Dedifferentiated amniotic fluid mesenchymal stem cell (primary cell): ENCODE measurements around the gene VWA1.
"Not testable (repeated sequence)": the region's sequence is repeated elsewhere in the genome, so short reads cannot be mapped to it uniquely, and the experiment has no call there.

Source experiments
- DNase-seq: peaks from one replicate; pipeline ENCODE4 v3.0.0-alpha.2; 2016; ENCODE audit errors: extremely low spot score

VWA1 gene

DNA sequence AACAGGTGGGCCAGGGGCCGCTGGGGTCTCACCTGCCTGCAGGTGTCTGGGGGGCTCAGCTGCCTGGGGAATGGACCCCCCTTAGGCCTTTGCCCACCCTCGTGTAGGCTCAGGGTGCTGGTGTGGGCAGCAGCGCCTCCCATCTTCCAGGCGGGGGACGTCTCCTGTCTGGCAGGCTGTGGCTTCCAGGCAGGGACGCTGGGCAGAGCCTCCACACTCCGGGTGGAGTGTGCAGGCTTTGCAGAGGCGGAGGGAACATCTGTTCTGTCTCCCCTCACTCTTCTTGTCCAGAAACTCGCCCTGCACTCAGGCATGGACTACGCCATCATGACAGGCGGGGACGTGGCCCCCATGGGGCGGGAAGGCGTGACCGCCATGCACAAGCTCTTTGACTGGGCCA is 20.4 kb downstream of the VWA1 start:
- not testable (repeated sequence) for DNase-seq

DNA sequence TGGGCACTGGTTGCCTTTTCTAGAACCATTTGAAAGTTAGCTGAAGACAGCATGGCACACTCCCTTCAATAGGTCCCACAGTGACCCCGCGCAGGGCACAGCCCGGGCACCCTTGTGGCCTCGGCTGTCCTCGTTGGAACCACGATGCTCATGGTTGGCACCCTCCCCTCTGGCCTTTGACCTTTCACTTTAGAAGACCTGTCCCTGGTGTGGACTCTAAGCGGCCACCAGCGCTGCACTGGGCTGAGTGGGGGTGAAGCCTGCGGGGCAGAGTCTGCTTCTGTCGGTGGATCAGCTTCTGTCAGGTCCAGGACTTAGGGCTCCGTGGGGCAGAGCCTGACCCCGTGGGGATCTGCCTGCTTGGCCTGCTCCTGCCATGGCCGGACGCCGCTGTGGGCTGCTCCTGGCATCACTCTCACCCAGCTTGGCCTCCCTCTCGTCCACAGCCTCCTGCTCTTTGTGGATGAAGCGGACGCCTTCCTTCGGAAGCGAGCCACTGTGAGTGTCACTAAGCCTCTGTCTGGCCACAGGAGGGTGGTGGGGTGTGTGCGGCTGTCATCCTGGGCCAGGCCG is 21.3 kb downstream of the VWA1 start:
- not testable (repeated sequence) for DNase-seq

DNA sequence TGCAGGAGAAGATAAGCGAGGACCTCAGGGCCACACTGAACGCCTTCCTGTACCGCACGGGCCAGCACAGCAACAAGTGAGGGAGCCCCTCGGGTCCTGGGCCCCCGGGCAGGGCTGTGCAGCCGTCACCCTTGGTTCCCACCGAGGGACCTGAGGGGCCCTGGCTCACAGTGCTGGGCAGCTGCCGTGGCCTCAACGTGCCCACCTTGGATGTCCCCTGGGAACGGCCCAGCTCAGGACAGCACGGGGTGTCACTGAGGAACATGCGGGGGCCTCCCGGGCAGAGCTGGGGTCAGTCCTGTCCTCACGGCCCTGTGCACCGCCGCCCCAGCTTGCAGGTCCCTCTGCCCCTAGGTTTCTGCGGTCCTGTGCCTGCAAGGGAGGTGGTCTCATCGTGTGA is 23.7 kb downstream of the VWA1 start:
- not testable (repeated sequence) for DNase-seq

DNA sequence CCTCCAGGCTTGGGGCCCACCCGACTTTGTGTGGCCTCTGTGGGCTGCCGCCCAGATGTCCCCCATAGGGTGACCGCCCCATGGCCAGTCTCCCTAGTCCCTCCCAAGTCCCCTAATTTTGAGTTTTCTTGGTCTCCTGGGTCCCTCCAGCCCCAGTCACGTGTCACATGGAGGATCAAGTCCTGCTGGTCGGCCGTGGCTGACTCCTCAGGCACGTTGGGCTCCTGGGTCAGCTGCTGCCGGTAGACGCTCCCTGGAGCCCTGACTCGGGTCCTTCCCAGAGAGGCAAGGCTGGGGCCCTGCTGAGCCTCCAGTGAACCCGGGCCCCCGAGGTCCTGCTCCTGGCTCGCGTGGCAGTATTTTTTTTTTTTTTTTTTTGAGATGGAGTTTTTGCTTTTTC is 24.2 kb downstream of the VWA1 start:
- not testable (repeated sequence) for DNase-seq

DNA sequence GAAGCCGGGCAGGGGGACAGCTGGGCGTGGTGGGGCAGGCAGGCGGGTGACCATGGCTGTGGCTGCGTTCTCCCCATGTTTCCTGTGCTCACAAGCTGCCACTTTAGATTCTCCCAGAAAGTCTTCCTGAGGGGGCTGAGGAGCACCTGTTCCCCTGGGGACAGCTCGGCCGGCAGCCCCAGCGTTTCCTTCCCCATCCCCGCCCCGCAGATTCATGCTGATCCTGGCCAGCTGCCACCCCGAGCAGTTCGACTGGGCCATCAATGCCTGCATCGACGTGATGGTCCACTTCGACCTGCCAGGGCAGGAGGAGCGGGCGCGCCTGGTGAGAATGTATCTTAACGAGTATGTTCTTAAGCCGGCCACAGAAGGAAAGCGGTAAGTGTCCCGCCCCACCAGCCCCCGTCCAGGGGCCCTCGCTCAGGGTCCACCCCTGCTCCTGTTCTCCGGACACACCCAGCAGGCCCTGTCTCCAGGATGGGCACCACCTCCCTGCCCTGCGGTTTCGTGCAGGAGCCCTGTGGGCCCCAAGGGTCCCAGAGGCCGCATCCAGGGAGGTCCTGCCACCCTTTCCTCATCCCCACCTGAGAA is 25.1 kb downstream of the VWA1 start:
- no peak for DNase-seq

DNA sequence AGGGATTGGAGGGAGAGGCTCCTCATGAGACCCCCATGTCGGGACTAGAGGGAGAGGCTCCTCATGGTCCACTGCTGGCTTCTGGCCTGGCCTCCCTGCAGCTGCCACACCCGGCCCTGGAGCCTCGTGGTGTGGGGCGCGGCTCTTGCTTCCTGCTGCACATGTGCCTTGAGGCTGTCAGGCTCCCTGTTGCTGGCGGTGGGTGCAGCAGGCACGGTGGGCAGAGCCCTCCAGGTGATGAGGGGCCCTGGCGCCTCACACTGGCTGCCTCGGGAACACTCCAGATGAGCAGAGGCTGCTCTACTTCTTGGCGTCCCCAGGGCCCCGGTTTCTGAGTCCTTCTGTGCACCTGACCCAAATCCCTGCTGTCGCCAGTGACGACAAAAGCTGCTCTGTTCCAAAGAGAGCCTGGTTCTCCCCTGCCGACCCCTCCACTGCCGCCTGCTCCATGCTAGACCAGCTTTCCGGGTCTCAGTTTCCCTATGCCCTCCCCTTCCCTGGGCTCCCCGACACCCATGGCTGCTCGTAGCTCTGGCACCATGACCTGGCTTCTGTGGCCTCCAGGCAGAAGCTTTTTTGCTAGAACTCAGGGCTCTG is 26.3 kb downstream of the VWA1 start:
- no peak for DNase-seq

DNA sequence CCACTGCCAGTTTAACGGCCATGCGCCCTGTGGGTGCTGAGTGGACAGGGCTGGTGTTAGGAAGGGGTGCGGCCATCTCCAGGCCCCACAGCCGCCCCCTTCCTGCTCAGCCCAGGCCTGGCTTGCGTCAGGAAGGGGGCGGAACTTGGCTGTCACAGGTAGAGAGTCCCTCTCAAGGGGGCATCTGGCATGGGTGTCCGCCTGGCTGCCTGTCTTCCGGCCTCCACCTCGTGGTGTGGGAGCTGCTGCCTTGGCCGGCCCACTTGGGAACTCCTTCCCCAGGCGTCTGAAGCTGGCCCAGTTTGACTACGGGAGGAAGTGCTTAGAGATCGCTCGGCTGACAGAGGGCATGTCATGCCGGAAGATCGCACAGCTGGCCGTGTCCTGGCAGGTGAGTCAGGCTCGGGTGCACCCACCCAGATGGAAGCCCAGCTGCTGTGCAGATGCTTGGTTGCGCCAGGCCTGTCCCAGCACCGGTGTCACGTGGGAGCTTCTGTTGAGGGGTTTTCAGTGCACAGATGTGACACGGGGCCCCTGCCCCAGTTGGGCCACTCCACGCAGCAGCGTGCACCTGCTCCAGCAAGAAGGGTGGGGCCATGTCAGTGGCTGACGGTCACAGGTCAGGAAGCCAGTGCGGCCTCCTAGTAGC is 27.0 kb downstream of the VWA1 start:
- no peak for DNase-seq

DNA sequence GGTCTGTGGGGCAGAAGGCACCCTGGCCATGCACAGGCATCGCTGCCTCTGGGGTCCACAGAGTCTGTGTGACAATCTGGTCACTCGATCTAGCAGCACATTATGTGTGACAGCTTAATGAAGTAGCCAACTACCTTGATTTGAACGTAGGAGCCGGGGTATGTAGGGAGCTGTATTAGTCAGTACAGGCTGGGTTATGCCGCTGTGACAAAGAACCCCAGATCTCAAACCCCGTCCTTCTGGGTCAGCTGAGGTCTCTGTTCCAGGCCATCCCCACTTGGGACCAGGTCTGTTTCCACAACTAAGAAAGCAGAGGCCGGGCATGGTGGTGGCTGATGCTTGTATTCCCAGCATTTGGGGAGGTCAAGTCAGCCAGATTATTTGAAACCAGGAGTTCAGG is 27.8 kb downstream of the VWA1 start:
- DNase-seq: no peak

DNA sequence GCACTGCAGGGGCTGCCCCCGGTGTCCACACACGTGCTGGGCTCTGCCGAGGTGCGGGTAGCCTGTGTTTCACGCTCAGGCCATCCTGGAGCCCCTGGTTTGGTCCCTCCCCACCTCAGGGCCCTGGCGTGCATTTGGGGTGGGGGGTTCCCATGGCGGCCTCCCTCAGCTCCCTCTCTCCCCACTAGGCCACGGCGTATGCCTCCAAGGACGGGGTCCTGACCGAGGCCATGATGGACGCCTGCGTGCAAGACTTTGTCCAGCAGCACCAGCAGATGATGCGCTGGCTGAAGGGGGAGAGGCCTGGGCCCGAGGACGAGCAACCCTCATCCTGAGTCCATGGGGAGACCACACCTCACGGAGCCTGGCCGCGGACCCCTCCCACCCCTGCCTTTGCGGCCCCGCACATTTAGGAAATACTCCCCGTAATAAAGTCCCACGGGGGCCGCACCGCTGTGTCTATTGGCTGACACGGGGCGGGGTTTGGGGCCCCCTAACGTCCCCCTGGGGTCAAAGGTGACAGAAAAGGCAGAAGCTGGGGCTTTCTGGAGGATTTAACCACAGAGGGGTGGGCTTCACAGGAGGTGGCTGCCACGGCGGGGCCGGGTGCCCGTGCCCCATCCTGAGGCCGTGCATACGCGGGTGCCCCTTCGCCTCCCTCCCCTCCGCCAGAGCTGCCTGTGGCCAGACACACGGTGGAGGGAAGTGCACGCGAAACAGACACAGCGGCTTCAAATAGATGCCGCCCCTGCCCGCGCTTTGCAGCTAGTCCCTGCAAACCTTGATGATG is 32.9 kb downstream of the VWA1 start:
- DNase-seq: not testable (repeated sequence)

DNA sequence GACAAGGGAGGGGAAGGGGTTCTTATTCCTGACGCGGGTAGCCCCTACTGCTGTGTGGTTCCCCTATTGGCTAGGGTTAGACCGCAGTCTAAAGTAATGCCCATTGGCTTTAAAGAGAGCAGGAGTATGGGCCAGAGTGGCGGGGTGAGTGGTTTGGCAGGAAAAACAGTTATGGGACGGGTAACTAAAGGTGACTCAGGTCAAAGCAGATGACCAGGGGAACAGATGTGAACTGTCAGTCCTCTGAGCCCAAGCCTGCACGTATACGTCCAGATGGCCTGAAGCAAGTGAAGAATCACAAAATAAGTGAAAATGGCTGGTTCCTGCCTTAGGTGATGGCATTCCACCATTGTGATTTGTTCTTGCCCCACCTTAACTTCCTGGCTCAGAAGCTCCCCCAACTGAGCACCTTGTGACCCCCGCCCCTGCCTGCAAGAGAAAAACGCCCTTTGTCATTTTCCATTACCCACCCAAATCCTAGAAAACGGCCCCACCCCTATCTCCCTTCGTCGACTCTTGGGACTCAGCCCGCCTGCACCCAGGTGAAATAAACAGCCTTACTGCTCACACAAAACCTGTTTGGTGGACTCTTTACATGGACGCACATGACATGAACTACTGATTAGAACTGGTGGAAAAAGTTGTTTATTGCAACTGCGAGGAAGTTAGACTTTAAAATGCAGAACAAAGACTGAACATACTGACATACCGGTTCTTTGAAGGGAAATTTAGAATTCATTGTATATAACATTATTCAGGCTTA is 35.3 kb downstream of the VWA1 start:
- no peak for DNase-seq

DNA sequence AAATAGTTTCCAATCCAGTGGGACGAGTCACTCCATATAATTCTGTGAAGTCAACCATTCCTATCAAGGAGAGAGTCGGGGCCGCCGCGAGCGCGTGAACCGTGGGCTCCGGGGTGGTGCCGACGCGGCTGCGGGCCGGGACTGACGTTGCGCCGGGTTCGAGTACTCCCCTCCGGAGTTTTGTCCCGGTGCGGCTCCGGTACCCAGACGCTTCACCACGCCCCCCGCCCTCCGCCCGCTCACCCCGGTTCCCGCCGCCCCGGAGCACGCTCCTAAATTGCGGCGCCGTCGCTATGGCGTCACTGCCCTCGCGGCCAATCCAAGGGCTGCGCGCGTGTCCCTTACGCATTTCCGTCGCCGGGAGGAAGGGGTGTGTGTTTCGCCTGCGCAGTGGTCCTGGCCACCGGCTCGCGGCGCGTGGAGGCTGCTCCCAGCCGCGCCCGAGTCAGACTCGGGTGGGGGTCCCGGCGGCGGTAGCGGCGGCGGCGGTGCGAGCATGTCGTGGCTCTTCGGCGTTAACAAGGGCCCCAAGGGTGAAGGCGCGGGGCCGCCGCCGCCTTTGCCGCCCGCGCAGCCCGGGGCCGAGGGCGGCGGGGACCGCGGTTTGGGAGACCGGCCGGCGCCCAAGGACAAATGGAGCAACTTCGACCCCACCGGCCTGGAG is 36.0 kb downstream of the VWA1 start, which contains the start of gene ATAD3B:
Gene ATAD3B, plus strand, starts transcription at position 377 of the 664 bp plus-strand sequence. Its CDS starts 120 bp downstream, at position 497.
- peak; percentile 86 for DNase-seq

DNA sequence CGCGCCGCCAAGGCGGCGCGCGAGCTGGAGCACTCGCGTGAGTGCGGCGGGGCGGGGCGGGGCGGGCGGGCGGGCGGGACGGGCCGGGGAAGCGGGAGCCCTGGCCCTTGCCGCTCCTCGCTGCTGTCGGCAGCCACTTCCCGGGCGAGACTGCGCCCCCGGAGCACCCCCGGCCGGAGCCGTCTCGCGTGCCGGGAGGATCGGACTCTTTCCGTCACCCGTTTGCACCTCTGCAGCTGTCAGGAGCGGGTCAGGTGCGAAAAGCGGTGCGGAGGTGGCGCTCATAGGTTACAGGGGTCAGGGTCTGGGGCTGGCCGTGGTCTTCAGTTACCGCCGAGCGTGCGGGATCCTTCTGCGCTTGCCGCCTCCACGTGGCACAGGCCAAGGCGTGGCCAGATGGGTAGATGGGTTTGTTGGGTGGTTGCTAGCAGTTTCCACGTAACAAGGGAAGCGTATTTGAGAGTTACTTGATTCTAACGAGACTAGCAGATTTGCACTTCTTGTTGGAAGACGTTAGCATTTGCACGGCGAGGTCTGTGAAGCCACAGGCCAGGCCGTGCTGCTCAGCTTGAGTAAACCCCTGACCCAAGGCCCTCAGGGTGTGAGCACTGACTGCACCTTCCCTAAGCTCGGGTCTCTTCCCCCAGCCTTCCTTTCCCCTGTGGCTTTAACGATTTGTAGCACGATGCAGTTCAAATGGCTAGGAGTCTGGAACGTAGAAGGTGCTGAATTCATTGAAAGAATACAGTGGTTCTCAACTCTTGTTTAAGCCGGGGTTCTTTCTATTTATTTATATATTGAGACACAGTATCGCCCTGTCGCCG is 36.8 kb downstream of the VWA1 start:
- not testable (repeated sequence) for DNase-seq

DNA sequence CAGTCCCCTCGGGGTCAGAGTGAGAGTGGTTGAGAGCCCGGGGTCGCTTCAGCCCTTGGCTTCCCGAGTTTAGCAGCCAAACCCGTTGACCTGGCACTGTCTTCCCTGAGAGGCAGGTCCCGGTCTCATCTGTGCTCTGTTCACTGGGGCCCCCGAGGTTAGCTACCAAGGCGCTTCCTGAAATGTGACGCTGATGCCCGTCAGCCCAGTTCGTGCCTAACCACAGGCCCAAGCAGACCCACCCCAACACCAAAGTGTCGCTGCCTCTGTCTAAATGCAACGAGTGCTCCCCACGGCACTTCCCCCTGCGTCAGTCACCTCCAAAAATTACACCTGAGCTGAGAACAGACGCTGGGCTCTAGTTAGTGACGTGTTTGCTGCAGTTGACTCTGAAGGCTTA is 40.5 kb downstream of the VWA1 start:
- not testable (repeated sequence) for DNase-seq

DNA sequence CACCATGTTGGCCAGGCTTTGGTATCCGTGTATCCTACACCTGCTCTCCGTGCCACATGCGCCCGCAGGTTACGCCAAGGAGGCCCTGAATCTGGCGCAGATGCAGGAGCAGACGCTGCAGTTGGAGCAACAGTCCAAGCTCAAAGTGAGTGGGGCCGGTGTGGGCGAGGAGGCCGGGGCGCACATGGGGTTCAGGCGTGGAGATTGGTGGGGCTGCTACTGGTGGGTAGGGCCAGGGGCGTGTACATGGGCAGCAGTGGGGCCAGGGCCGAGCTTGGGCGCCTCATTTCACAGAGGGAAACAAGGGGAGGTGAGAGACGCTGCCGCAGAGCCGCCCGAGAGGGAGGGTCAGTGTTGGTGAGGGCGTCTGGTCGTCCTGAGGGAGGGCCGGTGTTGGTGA is 41.7 kb downstream of the VWA1 start:
- no peak for DNase-seq

DNA sequence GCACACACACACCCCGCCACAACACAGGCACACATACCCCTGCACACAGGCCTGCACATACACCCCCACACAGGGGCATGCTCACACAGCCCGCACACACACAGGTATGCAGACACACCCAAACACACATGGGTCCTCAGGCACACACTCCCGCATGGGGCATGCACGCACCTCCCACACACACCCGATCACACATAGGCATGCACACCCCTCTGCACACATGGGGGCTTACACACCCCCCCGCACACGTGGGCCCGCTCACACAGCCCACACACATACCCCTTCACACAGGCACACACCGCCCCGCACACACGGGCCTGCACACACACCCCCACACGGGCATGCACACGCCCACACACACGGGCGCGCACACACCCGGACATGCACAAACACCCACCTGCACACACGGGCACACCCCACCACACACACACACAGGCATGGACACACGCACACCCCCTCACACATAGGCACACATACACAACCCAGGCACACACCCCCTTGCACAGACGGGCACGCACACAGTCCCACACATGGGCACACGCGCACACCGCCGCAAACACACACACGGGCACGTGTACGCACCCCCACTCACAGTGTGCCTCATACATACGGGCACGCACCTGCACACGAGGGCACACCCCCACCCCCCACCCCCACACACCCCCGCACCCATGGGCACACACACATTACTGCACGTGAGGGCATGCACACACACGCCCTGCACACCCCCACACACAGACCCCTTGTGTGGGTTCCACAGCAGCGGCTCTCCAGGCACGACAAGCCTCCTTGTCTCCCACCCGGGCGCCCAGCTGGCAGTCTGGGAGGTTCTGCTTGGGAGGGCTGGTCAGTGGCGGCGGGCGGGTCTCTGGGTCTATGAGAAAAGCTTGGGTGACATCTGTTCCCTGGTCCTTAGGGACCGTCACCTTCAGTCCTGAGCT is 44.3 kb downstream of the VWA1 start:
- DNase-seq: no peak

DNA sequence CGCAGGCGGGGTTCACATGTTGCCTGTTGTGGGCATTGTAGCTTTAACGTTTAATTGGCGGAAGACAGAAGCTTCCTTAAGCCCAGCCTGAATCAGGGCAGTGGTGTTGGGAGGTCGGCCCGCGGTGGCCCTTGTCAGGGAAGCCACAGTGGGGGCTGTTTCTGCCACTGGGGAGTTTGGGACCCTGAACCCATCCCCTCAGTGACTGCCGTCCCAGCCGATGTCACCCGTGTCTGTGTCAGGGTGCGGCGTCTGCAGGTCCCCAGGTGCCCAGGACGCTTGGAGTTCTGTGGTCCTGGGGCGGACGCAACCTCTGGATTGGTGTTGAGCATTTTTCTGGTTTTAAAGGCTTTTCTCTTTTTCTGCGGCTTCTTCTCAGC is 45.0 kb downstream of the VWA1 start:
- not testable (repeated sequence) for DNase-seq

DNA sequence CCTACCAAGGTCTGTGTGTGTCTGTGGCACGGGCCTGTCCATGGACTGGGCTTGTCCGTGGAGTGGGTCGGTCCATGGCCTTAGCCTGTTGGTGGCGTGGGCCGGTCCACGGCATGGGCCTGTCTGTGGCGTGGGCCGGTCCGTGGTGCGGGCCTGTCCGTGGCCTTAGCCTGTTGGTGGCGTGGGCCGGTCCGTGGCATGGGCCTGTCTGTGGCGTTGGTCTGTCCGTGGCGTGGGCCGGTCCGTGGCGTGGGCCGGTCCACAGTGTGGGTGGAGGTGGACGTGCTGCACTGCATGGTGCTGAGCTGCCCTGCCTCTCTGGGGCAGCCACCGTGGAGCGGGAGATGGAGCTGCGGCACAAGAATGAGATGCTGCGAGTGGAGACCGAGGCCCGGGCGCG is 46.3 kb downstream of the VWA1 start:
- DNase-seq: not testable (repeated sequence)

DNA sequence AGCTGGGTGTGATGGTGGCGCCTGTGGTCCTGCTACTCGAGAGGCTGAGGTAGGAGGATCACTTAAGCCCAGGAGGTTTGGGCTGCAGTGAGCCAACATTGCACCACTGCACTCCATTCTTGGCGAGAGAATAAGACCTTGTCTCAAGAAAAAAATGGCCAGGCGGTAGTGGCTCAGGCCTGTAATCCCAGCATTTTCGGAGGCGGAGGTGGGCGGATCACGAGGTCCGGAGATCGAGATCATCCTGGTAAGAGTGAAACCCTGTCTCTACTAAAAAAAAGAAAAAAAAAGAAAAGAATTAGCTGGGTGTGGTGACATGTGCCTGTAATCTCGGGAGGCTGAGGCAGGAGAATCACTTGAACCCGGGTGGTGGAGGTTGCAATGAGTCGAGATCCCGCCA is 47.4 kb downstream of the VWA1 start:
- no peak for DNase-seq

DNA sequence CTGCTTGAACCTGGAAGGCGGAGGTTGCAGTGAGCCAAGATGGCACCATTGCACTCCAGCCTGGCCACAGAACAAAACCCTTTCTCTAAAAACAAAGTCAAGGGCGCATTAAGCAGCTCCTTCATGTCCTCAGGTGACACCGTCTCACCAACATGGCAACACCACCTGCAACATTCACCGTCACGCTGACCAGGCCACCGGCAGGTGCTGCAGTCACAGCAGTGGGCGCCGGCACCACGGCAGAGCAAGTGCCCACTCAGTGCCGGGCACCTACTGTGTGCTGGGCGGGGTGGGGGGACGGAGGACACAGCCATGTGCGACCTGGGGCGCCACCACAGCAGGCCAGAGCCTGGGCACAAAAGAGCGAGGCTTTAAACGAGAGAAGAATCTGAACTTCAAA is 48.2 kb downstream of the VWA1 start:
- no peak for DNase-seq
